Smooth muscle cell (in vitro differentiated cells): Measurements from ENCODE around the gene GBF1. TPM values are rescaled to one million over a fixed set of nuclear protein-coding genes. Genes with fewer than 3 reads are reported as not detected.

ENCODE experiments used
- DNase-seq: peaks from one replicate; lab custom pipeline; 2025; ENCODE audit not compliant: unreplicated experiment; lab: John Stamatoyannopoulos, UW
- H2AFZ ChIP-seq: fragments of 200-600 bp; sonication (generic); 2 replicates; pipeline ENCODE4 v1.6.0; 2016; ENCODE audit warnings: antibody characterized with exemption, low read depth, mild to moderate bottlenecking
- H3F3A ChIP-seq: fragments of 200-600 bp; sonication (generic); 2 replicates; pipeline ENCODE4 v1.6.0; 2017; ENCODE audit warnings: antibody characterized with exemption, low read depth
- H3K27ac ChIP-seq: fragments of 200-600 bp; sonication (generic); 2 replicates; pipeline ENCODE4 v1.5.1; 2016; ENCODE audit warnings: low read depth, mild to moderate bottlenecking
- H3K27me3 ChIP-seq: fragments of 200-600 bp; sonication (generic); 2 replicates; pipeline ENCODE4 v1.6.1; 2016; ENCODE audit warnings: low read depth, mild to moderate bottlenecking
- H3K36me3 ChIP-seq: fragments of 200-600 bp; sonication (generic); 2 replicates; pipeline ENCODE4 v1.5.1; 2016; ENCODE audit warnings: low read depth
- H3K4me1 ChIP-seq: fragments of 200-600 bp; sonication (generic); 2 replicates; pipeline ENCODE4 v1.5.1; 2016; ENCODE audit warnings: low read depth
- H3K4me2 ChIP-seq: fragments of 200-600 bp; sonication (generic); 2 replicates; pipeline ENCODE4 v1.6.0; 2016; ENCODE audit warnings: mild to moderate bottlenecking
- H3K4me3 ChIP-seq: fragments of 200-600 bp; sonication (generic); 2 replicates; pipeline ENCODE4 v1.5.1; 2016; ENCODE audit warnings: mild to moderate bottlenecking
- H3K79me2 ChIP-seq: fragments of 200-600 bp; sonication (generic); 2 replicates; pipeline ENCODE4 v1.6.0; 2016; ENCODE audit warnings: low read depth, mild to moderate bottlenecking
- H3K9ac ChIP-seq: fragments of 200-600 bp; sonication (generic); 2 replicates; pipeline ENCODE4 v1.6.0; 2016; ENCODE audit warnings: low read depth
- H3K9me3 ChIP-seq: fragments of 200-600 bp; sonication (generic); replicated peaks from 2 replicates; pipeline ENCODE4 v1.5.1; 2016; ENCODE audit warnings: low read depth
- H4K20me1 ChIP-seq: fragments of 200-600 bp; sonication (generic); 2 replicates; pipeline ENCODE4 v1.6.0; 2016; ENCODE audit warnings: low read depth
- WGBS: methylation state at CpG from one replicate; pipeline ENCODE4 v1.1.7; 2016; ENCODE audit warnings: low lambda C conversion rate; 5-methylcytosine and 5-hydroxymethylcytosine counted together
- polyA plus RNA-seq: library from polyadenylated mRNA; unstranded; fragments of >200 nt; fragmentation: Nextera tagmentation; extraction: Ambion mirVana; gene quantifications from 2 replicates; pipeline ENCODE4 v1.2.1, GENCODE V29; 2016
- total RNA-seq: library from RNA; depleted of rRNA; stranded (reverse); fragments of >200 nt; gene quantifications from 2 replicates; pipeline ENCODE4 v1.2.3, GENCODE V29; 2014
- TF ChIP-seq, protein P1 (sequence below): fragments of 200-600 bp; sonication (generic); IDR thresholded peaks from 2 replicates; pipeline ENCODE4 v1.5.1; 2017; ENCODE audit warnings: borderline replicate concordance, mild to moderate bottlenecking, antibody characterized with exemption; ENCODE audit not compliant: insufficient read depth, poor library complexity, severe bottlenecking

Gene GBF1
- total and polyA plus RNA-seq, 2 experiments from 2014 or later: 52.8 to 56.4 TPM

DNA sequence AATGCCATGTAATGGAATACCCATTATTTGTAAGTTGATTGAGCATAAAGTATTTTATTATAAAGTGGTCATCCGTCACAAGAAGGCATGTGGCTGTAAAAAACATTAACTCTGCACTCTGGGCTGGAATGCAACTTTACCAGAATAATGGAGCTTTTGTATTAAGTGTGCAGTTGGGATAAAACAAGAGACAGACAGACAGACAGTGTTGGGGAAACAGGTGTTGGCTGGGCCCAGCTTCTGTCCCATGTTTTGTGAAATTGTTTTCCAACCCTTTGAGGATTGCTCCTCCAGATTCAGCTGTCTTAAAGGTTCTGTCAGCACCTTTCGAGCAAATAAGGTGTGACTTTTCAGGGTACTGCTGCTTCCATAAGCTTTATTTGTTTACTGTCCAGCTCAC, 82.3 kb downstream of the GBF1 start:
- peaks cover 100% of the 10 kb centered on the region for H4K20me1 ChIP-seq
- H3K9me3 ChIP-seq: no peaks in the 10 kb centered on the region
- no peaks in the 10 kb centered on the region for H3K36me3 ChIP-seq
- peaks cover 93% of the 10 kb centered on the region for H3K79me2 ChIP-seq
- H3K27ac ChIP-seq: no peak overlapping the region
- no peak overlapping the region for H3K4me2 ChIP-seq
- 82% methylated on average over 2 of the region's 2 CpGs for WGBS
- H3K9ac ChIP-seq: no peak overlapping the region
- peaks cover 43% of the 10 kb centered on the region for H3K4me1 ChIP-seq
- no peaks in the 10 kb centered on the region for H3K27me3 ChIP-seq
- TF ChIP-seq, protein P1, sequence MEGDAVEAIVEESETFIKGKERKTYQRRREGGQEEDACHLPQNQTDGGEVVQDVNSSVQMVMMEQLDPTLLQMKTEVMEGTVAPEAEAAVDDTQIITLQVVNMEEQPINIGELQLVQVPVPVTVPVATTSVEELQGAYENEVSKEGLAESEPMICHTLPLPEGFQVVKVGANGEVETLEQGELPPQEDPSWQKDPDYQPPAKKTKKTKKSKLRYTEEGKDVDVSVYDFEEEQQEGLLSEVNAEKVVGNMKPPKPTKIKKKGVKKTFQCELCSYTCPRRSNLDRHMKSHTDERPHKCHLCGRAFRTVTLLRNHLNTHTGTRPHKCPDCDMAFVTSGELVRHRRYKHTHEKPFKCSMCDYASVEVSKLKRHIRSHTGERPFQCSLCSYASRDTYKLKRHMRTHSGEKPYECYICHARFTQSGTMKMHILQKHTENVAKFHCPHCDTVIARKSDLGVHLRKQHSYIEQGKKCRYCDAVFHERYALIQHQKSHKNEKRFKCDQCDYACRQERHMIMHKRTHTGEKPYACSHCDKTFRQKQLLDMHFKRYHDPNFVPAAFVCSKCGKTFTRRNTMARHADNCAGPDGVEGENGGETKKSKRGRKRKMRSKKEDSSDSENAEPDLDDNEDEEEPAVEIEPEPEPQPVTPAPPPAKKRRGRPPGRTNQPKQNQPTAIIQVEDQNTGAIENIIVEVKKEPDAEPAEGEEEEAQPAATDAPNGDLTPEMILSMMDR: no peak
- no peak overlapping the region for H3K4me3 ChIP-seq
- H2AFZ ChIP-seq: no peak overlapping the region
- H3F3A ChIP-seq: peaks cover 12% of the 10 kb centered on the region
- DNase-seq: no peak

DNA sequence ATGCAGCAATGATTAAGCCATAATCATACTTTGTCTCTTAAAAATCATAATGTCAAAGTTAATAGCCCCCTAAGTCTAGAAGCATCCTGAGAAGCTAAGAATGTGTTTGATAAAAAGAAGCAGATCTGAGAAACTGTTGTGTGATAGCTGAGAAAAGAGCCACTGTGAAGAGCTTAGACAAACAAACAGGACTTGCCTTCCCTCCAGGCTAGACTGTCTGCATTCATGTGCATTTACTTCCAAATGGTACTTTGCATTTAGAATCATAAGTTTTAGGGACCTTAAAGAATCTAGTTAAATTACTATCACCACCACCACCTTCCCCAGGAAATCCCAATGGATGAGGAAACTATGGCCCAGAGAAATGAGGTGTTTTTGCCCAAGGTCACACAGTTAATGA, 87.4 kb downstream of the GBF1 start:
- Histone ChIP-seq H4K20me1 (peaks cover 99% of the 10 kb centered on the region), H3K36me3 (no peaks in the 10 kb centered on the region), H3K4me3 (no peak overlapping the region), H2AFZ (no peak overlapping the region), H3F3A (peaks cover under 1% of the 10 kb centered on the region), H3K27me3 (no peaks in the 10 kb centered on the region), H3K4me1 (peaks cover 26% of the 10 kb centered on the region), H3K27ac (no peak overlapping the region), H3K9me3 (no peaks in the 10 kb centered on the region), H3K4me2 (no peak overlapping the region), H3K9ac (no peak overlapping the region), H3K79me2 (peaks cover 69% of the 10 kb centered on the region)
- TF ChIP-seq, protein P1: no peak
- DNase-seq: no peak

DNA sequence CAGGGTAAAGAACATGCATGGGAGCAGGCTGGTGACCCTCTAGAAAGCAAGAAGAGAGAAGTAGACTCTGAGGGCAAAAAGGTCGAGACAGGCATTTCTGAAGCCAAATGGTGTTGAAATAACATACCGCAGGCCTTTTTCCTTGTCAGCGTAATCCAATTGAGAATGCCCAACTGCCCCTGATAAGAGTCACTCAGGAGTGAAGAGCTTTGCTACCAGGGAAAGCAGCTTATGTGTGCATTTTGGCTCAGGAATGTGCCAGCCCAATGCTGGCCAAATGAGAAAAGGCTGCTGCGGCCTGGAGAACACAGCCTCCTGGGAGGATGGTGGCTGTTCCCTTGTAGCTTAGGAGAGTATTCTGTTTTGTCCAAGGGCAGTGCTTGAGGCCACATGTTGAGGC, 88.8 kb downstream of the GBF1 start:
- H3K9me3 ChIP-seq: no peaks in the 10 kb centered on the region
- no peaks in the 10 kb centered on the region for H3F3A ChIP-seq
- no peak overlapping the region for H3K27ac ChIP-seq
- no peak overlapping the region for H3K4me3 ChIP-seq
- TF ChIP-seq, protein P1: no peak
- WGBS: 48% methylated on average over 4 of the region's 4 CpGs
- no peak overlapping the region for H3K9ac ChIP-seq
- H3K4me2 ChIP-seq: peak overlapping the region; percentile 19
- H3K36me3 ChIP-seq: no peaks in the 10 kb centered on the region
- no peak overlapping the region for H2AFZ ChIP-seq
- peaks cover 61% of the 10 kb centered on the region for H3K79me2 ChIP-seq
- peaks cover 99% of the 10 kb centered on the region for H4K20me1 ChIP-seq
- peaks cover 12% of the 10 kb centered on the region for H3K4me1 ChIP-seq
- H3K27me3 ChIP-seq: no peaks in the 10 kb centered on the region
- no peak for DNase-seq

DNA sequence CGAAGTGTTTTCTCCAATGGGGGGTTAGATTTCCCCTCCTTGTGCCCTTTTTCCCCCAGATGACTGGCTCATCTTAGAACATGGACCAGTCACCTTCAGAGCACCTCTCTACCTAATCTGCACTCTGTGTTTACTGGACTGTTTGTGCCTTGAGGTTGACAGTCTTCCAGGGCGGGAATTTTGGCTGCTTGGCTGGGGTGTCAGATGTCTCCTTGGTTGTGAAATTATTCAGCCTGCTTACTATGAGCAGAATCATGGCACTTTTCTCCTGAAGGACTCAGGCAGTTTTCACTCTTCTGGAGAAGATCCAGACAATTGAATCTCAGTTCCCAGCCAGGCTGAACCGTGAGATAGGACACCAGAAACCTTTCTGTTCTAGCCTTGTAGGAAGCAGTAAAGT, 89.9 kb downstream of the GBF1 start:
- Histone ChIP-seq H3K27me3 (no peaks in the 10 kb centered on the region), H3K79me2 (peaks cover 60% of the 10 kb centered on the region), H3K9ac (no peak overlapping the region), H2AFZ (no peak overlapping the region), H4K20me1 (peaks cover 89% of the 10 kb centered on the region), H3K36me3 (no peaks in the 10 kb centered on the region), H3K4me2 (no peak overlapping the region), H3K4me1 (peaks cover 11% of the 10 kb centered on the region), H3F3A (no peaks in the 10 kb centered on the region), H3K4me3 (no peak overlapping the region), H3K9me3 (no peaks in the 10 kb centered on the region), H3K27ac (no peak overlapping the region)
- no peak for DNase-seq
- 100% methylated on average over 3 of the region's 3 CpGs for WGBS
- TF ChIP-seq, protein P1: no peak
